Thyroid gland (tissue), 4 donors: ENCODE data around the gene DNAJC22.

Experiments used
- CTCF ChIP-seq, 6 experiments: fragments of 200-600 bp in 3 of 6; fragments of 450-650 bp in 3 of 6; sonication (generic) in 3 of 6; IDR thresholded peaks; one replicate each; pipeline ENCODE4 v1.5.1; 2016 to 2019; ENCODE audit warnings: antibody characterized with exemption in 6 of 6, mild to moderate bottlenecking in 2 of 6, inconsistent platforms in 1 of 6, moderate library complexity in 1 of 6
- POLR2A ChIP-seq, 2 donors: fragments of 450-650 bp; IDR thresholded peaks; one replicate each; pipeline ENCODE4 v1.6.1; 2017; ENCODE audit warnings: antibody characterized with exemption in 2 of 2, mild to moderate bottlenecking in 2 of 2, moderate library complexity in 1 of 2

GRCh38 chr12:49335955-49336644 is 10.6 kb upstream of the DNAJC22 start:
- TF ChIP-seq CTCF (IDR thresholded peaks at IDR 0.05) (no peak), POLR2A (IDR thresholded peaks at IDR 0.05) (no peak)
